CD14-positive monocyte (primary cell): ENCODE results near the gene ACP7. TPM values are rescaled to one million over a fixed set of nuclear protein-coding genes. Genes with fewer than 3 reads are reported as not detected.

Source experiments
- DNase-seq, 3 donors: peaks; one replicate each; pipeline ENCODE4 v3.0.0-alpha.2; 2011 to 2022
- H2AFZ ChIP-seq: 2 replicates; pipeline ENCODE4 v1.6.0; 2012; ENCODE audit warnings: mild to moderate bottlenecking, low read depth, low read length, inconsistent platforms; ENCODE audit not compliant: insufficient read depth, poor library complexity, severe bottlenecking
- H3K27ac ChIP-seq, 2 donors: 1 replicate in 1 of 2; 2 replicates in 1 of 2; pipeline ENCODE4 v1.5.1; 2012 to 2013; ENCODE audit warnings: low read length in 2 of 2, control low read depth in 1 of 2, inconsistent platforms in 1 of 2, low read depth in 1 of 2, mild to moderate bottlenecking in 1 of 2
- H3K27me3 ChIP-seq, 2 donors: one replicate each; pipeline versions ENCODE4 v1.6.0 to v1.6.1; 2011 to 2013; ENCODE audit warnings: low read length in 2 of 2; ENCODE audit not compliant: control insufficient read depth in 2 of 2, insufficient read depth in 2 of 2
- H3K36me3 ChIP-seq, 2 donors: replicated peaks in 1 of 2; 1 replicate in 1 of 2; 2 replicates in 1 of 2; pipeline versions ENCODE4 v1.5.1 to v1.6.1; 2012 to 2013; ENCODE audit warnings: low read length in 2 of 2, control low read depth in 1 of 2, inconsistent platforms in 1 of 2, mild to moderate bottlenecking in 1 of 2; ENCODE audit not compliant: insufficient read depth in 2 of 2, control insufficient read depth in 1 of 2
- H3K4me1 ChIP-seq, 2 donors: 1 replicate in 1 of 2; 2 replicates in 1 of 2; pipeline versions ENCODE4 v1.5.1 to v1.6.1; 2012 to 2013; ENCODE audit warnings: low read length in 2 of 2, control low read depth in 1 of 2, inconsistent platforms in 1 of 2, mild to moderate bottlenecking in 1 of 2, moderate library complexity in 1 of 2; ENCODE audit not compliant: insufficient read depth in 2 of 2, control insufficient read depth in 1 of 2
- H3K4me2 ChIP-seq: replicated peaks from 2 replicates; pipeline ENCODE3; 2012; ENCODE audit warnings: low read length, moderate library complexity, mild to moderate bottlenecking; ENCODE audit not compliant: poor library complexity, severe bottlenecking; ENCODE audit errors: extremely low read depth
- H3K4me3 ChIP-seq, 3 experiments: fragments of 200-600 bp in 1 of 3; sonication (generic) in 1 of 3; replicated peaks in 1 of 3; 1 replicate in 2 of 3; 2 replicates in 1 of 3; pipeline ENCODE4 v1.5.1; 2011 to 2013; ENCODE audit warnings: low read length in 3 of 3, mild to moderate bottlenecking in 3 of 3, control low read depth in 2 of 3, low read depth in 2 of 3, inconsistent platforms in 1 of 3, moderate library complexity in 1 of 3
- H3K79me2 ChIP-seq: 2 replicates; pipeline ENCODE4 v1.6.0; 2012; ENCODE audit warnings: mild to moderate bottlenecking, control low read depth, inconsistent platforms, low read length, moderate library complexity; ENCODE audit not compliant: insufficient read depth
- H3K9ac ChIP-seq: 2 replicates; pipeline ENCODE4 v1.6.0; 2017; ENCODE audit warnings: low read length, mild to moderate bottlenecking; ENCODE audit not compliant: insufficient read depth, poor library complexity, severe bottlenecking
- H3K9me3 ChIP-seq, 2 donors: replicated peaks in 1 of 2; 1 replicate in 1 of 2; 2 replicates in 1 of 2; pipeline versions ENCODE4 v1.5.1 to v1.6.1; 2012 to 2013; ENCODE audit warnings: low read length in 2 of 2, control low read depth in 1 of 2; ENCODE audit not compliant: control insufficient read depth in 1 of 2, insufficient read depth in 1 of 2
- H4K20me1 ChIP-seq: 2 replicates; pipeline ENCODE4 v1.6.0; 2012; ENCODE audit warnings: mild to moderate bottlenecking, low read length, control low read depth, moderate library complexity; ENCODE audit not compliant: insufficient read depth
- H3K27ac Mint-ChIP-seq, 7 donors: one replicate each; pipeline ENCODE4 v1.8.0; 2020; ENCODE audit warnings: mild to moderate bottlenecking in 7 of 7, mixed read lengths in 7 of 7, moderate library complexity in 6 of 7, inconsistent platforms in 2 of 7
- H3K27me3 Mint-ChIP-seq, 3 donors: one replicate each; pipeline ENCODE4 v1.8.0; 2021 to 2022; ENCODE audit warnings: low read depth in 3 of 3, mild to moderate bottlenecking in 3 of 3, mixed read lengths in 3 of 3, moderate library complexity in 3 of 3, inconsistent platforms in 1 of 3
- H3K36me3 Mint-ChIP-seq, 2 donors: one replicate each; pipeline ENCODE4 v1.8.0; 2020; ENCODE audit warnings: mixed read lengths in 2 of 2, inconsistent platforms in 1 of 2, mild to moderate bottlenecking in 1 of 2
- H3K4me1 Mint-ChIP-seq: one replicate; pipeline ENCODE4 v1.8.0; 2020; ENCODE audit warnings: mild to moderate bottlenecking, mixed read lengths
- H3K4me3 Mint-ChIP-seq, 2 donors: one replicate each; pipeline ENCODE4 v1.8.0; 2020; ENCODE audit warnings: mild to moderate bottlenecking in 2 of 2, mixed read lengths in 2 of 2, moderate library complexity in 1 of 2
- H3K9me3 Mint-ChIP-seq, 7 donors: one replicate each; pipeline ENCODE4 v1.8.0; 2020 to 2022; ENCODE audit warnings: mixed read lengths in 7 of 7, mild to moderate bottlenecking in 6 of 7, moderate library complexity in 6 of 7, inconsistent platforms in 2 of 7
- CTCF ChIP-seq: fragments of 200-600 bp; IDR thresholded peaks from one replicate; pipeline ENCODE4 v1.8.0; 2022; ENCODE audit warnings: antibody characterized with exemption, mild to moderate bottlenecking
- WGBS: methylation state at CpG from one replicate; pipeline ENCODE4 v1.1.5; 2013; ENCODE audit warnings: missing lambda C conversion rate; ENCODE audit not compliant: insufficient coverage; 5-methylcytosine and 5-hydroxymethylcytosine counted together
- intact Hi-C, 2 donors: fragments of 100-400 bp; cut with micrococcal nuclease; formaldehyde crosslinking; loops; one replicate each; pipeline versions ENCODE4 v1.15.0 to v1.15.1; 2023
- polyA plus RNA-seq, 3 donors: library from polyadenylated mRNA; depleted of rRNA in 1 of 3; unstranded in 2 of 3; stranded (reverse) in 1 of 3; fragments of 300-500 nt in 2 of 3; fragments of >200 nt in 1 of 3; fragmentation: Illumina TruSeq in 2 of 3; gene quantifications; 1 replicate in 2 of 3; 2 replicates in 1 of 3; pipeline ENCODE4 v1.2.3, GENCODE V29; 2012 to 2021

ACP7 gene
- polyA plus RNA-seq, 3 donors = not detected

- Histone ChIP-seq H3K9ac (no peak overlapping the region), H3K27me3 (no peaks in the 10 kb centered on the region), H3K79me2 (no peaks in the 10 kb centered on the region), H3K4me3 (no peak overlapping the region), H4K20me1 (no peaks in the 10 kb centered on the region), H3K9me3 (no peaks in the 10 kb centered on the region), H2AFZ (no peak overlapping the region), H3K27ac (no peak overlapping the region), H3K36me3 (no peaks in the 10 kb centered on the region), H3K4me1 (no peaks in the 10 kb centered on the region), H3K4me2 (no peak overlapping the region)
- DNase-seq = no peak
- no peaks in the 10 kb centered on the region for H3K4me1 Mint-ChIP-seq
- H3K27me3 Mint-ChIP-seq = peaks cover 3 to 11% (median 4%) of the 10 kb centered on the region in 3 donors
- 95% methylated on average over 2 of the region's 6 CpGs for WGBS
- H3K9me3 Mint-ChIP-seq = peaks cover 0 to 13% (median 8%) of the 10 kb centered on the region in 7 donors
- H3K27ac Mint-ChIP-seq = no peak overlapping the region
- no peak for TF ChIP-seq CTCF
- H3K36me3 Mint-ChIP-seq = no peaks in the 10 kb centered on the region
- intact Hi-C loops = no loop called here
- no peak overlapping the region for H3K4me3 Mint-ChIP-seq
Observed at GRCh38 chr19:39064405-39064804, 19.8 kb upstream of the ACP7 start.

GRCh38 chr19:39065928-39066327 lies 18.2 kb upstream of the ACP7 start:
- H3K79me2 ChIP-seq = no peaks in the 10 kb centered on the region
- no peaks in the 10 kb centered on the region for H3K9me3 ChIP-seq
- no peaks in the 10 kb centered on the region for H3K27me3 ChIP-seq
- H3K4me3 ChIP-seq = no peak overlapping the region
- Mint-ChIP-seq H3K27ac (no peak overlapping the region), H3K9me3 (peaks cover 0 to 13% (median 8%) of the 10 kb centered on the region in 7 donors), H3K4me3 (no peak overlapping the region), H3K36me3 (no peaks in the 10 kb centered on the region), H3K27me3 (peaks cover 3 to 8% (median 4%) of the 10 kb centered on the region in 3 donors), H3K4me1 (no peaks in the 10 kb centered on the region)
- no peak for DNase-seq
- H3K27ac ChIP-seq = no peak overlapping the region
- no peaks in the 10 kb centered on the region for H4K20me1 ChIP-seq
- H3K4me1 ChIP-seq = no peaks in the 10 kb centered on the region
- H2AFZ ChIP-seq = no peak overlapping the region
- H3K36me3 ChIP-seq = no peaks in the 10 kb centered on the region
- no peak overlapping the region for H3K4me2 ChIP-seq
- H3K9ac ChIP-seq = no peak overlapping the region
- intact Hi-C loops = no loop called here
- TF ChIP-seq CTCF = no peak
- WGBS = no CpG with 5 or more reads among the region's 3 CpGs
